ENCODE results near the gene SOD1. TPM values are rescaled to one million over a fixed set of nuclear protein-coding genes. Genes with fewer than 3 reads are reported as not detected.
"Not testable (repeated sequence)": the region's sequence is repeated elsewhere in the genome, so short reads cannot be mapped to it uniquely, and the experiment has no call there.

Gene SOD1
- total RNA-seq, result 433 TPM
- long read RNA-seq, transcript SOD1-201 (5 exons, 966 nt), result major isoform, 562 of 584 reads
- long read RNA-seq, partial matches to known transcripts, result 8 of 584 reads
- long read RNA-seq, other reads (novel, unspliced or antisense), result 12 of 584 reads

GRCh38 chr21:31659536-31660258 is at the start of gene SOD1:
SOD1 (plus strand) TSS chr21:31659693; CDS start chr21:31659770, 77 bp downstream.
- intact Hi-C loops (cut with micrococcal nuclease), result no loop called here
- DNase-seq (peak; percentile 98), ATAC-seq (peak; percentile 97)

- intact Hi-C loops (cut with micrococcal nuclease), result no loop called here
- DNase-seq (no peak), ATAC-seq (no peak)
Observed at GRCh38 chr21:31611445-31611844, 48.0 kb upstream of the SOD1 start.

- DNase-seq (no peak), ATAC-seq (no peak)
- intact Hi-C loops (cut with micrococcal nuclease), result no loop called here
Observed at GRCh38 chr21:31612894-31613785, 46.4 kb upstream of the SOD1 start.

GRCh38 chr21:31614705-31615104 is 44.8 kb upstream of the SOD1 start:
- intact Hi-C loops (cut with micrococcal nuclease), result no loop called here
- DNase-seq (no peak), ATAC-seq (no peak)

- ATAC-seq (no peak), DNase-seq (no peak)
- intact Hi-C loops (cut with micrococcal nuclease), result no loop called here
Observed at GRCh38 chr21:31616216-31616615, 43.3 kb upstream of the SOD1 start.

GRCh38 chr21:31618696-31619430 is 40.6 kb upstream of the SOD1 start:
- ATAC-seq (no peak), DNase-seq (no peak)
- intact Hi-C loops (cut with micrococcal nuclease), result no loop called here

- DNase-seq (no peak), ATAC-seq (no peak)
- intact Hi-C loops (cut with micrococcal nuclease), result no loop called here
Observed at GRCh38 chr21:31622397-31622796, 37.1 kb upstream of the SOD1 start.

GRCh38 chr21:31623664-31624063 is 35.8 kb upstream of the SOD1 start:
- DNase-seq (no peak), ATAC-seq (no peak)
- intact Hi-C loops (cut with micrococcal nuclease), result no loop called here

GRCh38 chr21:31624181-31624580 is 35.3 kb upstream of the SOD1 start:
- no peak for DNase-seq
- intact Hi-C loops (cut with micrococcal nuclease), result no loop called here
- no peak for ATAC-seq

GRCh38 chr21:31624961-31625491 is 34.5 kb upstream of the SOD1 start:
- DNase-seq (no peak), ATAC-seq (no peak)
- intact Hi-C loops (cut with micrococcal nuclease), result no loop called here

- no peak for ATAC-seq
- DNase-seq, result no peak
- intact Hi-C loops (cut with micrococcal nuclease), result no loop called here
Observed at GRCh38 chr21:31629972-31630711, 29.4 kb upstream of the SOD1 start.

GRCh38 chr21:31631881-31632280 is 27.6 kb upstream of the SOD1 start:
- DNase-seq; intact Hi-C loops (cut with micrococcal nuclease); ATAC-seq: not testable (repeated sequence)

GRCh38 chr21:31634993-31635392 is 24.5 kb upstream of the SOD1 start:
- intact Hi-C loops (cut with micrococcal nuclease), result no loop called here

GRCh38 chr21:31636874-31637273 is 22.6 kb upstream of the SOD1 start:
- DNase-seq, result no peak
- ATAC-seq, result no peak
- intact Hi-C loops (cut with micrococcal nuclease), result no loop called here

More at GRCh38 chr21:31634993-31635392, 24.5 kb upstream of the SOD1 start:
- no peak for DNase-seq
- no peak for ATAC-seq

- ATAC-seq, result no peak
- DNase-seq, result no peak
- intact Hi-C loops (cut with micrococcal nuclease), result no loop called here
Observed at GRCh38 chr21:31641416-31641922, 18.0 kb upstream of the SOD1 start.

- intact Hi-C loops (cut with micrococcal nuclease), result no loop called here
- no peak for DNase-seq
- no peak for ATAC-seq
Observed at GRCh38 chr21:31644643-31645042, 14.8 kb upstream of the SOD1 start.

- intact Hi-C loops (cut with micrococcal nuclease), result no loop called here
- ATAC-seq, result no peak
- no peak for DNase-seq
Observed at GRCh38 chr21:31647650-31648049, 11.8 kb upstream of the SOD1 start.

GRCh38 chr21:31650930-31651329 is 8.6 kb upstream of the SOD1 start:
- intact Hi-C loops (cut with micrococcal nuclease), result no loop called here
- DNase-seq, result no peak
- ATAC-seq, result no peak
